ENCODE measurements around the gene TMTC1.

The TMTC1 gene

DNA sequence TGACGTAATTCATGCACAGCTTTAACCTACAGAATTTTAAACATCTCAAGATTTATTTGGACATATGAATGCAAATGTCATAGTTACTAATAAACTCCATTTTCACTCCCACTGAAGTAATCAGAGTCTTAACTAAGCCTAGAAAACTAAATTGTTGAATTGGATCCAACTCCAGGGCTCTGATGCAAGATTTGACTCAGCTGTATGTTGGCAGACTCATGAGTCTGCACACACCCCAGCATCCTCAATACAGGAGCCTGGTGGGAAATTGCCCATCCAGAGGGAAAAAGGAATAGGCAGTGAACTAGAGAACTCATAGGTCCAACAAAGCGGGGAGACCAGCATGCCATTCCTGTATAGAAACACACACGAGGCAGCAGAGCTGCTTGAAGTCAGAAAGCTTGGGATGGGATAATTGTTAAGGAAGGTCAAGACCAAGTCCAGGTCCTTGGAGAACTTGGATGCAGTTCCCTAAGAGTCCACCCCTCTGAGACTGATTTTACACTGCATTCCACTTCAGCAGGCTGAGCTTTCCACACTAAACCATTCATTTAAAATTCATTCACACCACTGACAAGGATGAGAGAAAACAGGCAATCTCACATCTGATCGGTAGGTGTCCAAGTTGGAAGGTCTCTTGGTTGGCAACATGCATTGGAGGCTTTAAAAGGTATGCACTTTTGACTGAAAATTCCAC, 14.4 kb downstream of the TMTC1 start:
- Histone ChIP-seq H2BK12ac (ENCODE audit: low read length in 2 of 2) (no peak overlapping the region), H4K91ac (ENCODE audit: low read length) (no peak overlapping the region), H3K27ac (ENCODE audit: low read length, poor library complexity, severe bottlenecking) (no peak overlapping the region), H3K18ac (ENCODE audit: low read depth in 1 of 2, low read length in 2 of 2) (no peak overlapping the region), H3K14ac (ENCODE audit: low read length in 2 of 2) (no peak overlapping the region), H3K27me3 (ENCODE audit: control insufficient read depth in 1 of 2, insufficient read depth in 1 of 2, low read length in 2 of 2) (no peaks in the 10 kb centered on the region), H2AK5ac (ENCODE audit: low read length, severe bottlenecking) (no peak overlapping the region), H3K9me3 (ENCODE audit: control insufficient read depth, low read length) (no peaks in the 10 kb centered on the region), H2AFZ (ENCODE audit: low read depth, low read length) (no peak overlapping the region), H3K4me1 (ENCODE audit: control insufficient read depth, insufficient read depth, low read depth, low read length) (no peaks in the 10 kb centered on the region), H2BK5ac (ENCODE audit: low read depth, low read length, poor library complexity, severe bottlenecking) (no peak overlapping the region), H3K79me1 (replicated peaks; ENCODE audit: low read length, poor library complexity, severe bottlenecking) (no peaks in the 10 kb centered on the region), H4K8ac (ENCODE audit: low read length) (no peak overlapping the region), H3K23ac (ENCODE audit: low read length in 2 of 2) (no peak overlapping the region), H2BK15ac (ENCODE audit: low read depth, poor library complexity, severe bottlenecking) (no peak overlapping the region), H2BK120ac (ENCODE audit: low read depth, low read length) (no peak overlapping the region), H3K4me3 (ENCODE audit: insufficient read depth in 1 of 2, low read depth in 1 of 2, low read length in 2 of 2) (no peak overlapping the region), H3K4me2 (ENCODE audit: low read length, poor library complexity, severe bottlenecking) (no peak overlapping the region), H3K9ac (ENCODE audit: low read length) (peak overlapping the region; percentile 3), H3K4ac (ENCODE audit: low read depth in 1 of 2, low read length in 2 of 2) (no peak overlapping the region), H3K36me3 (ENCODE audit: control insufficient read depth in 1 of 2, insufficient read depth in 2 of 2, low read depth in 1 of 2, low read length in 2 of 2) (peaks cover 0 to 12% of the 10 kb centered on the region in 2 experiments)
- DNase-seq: peak; percentile 74
- WGBS: 97% methylated on average over 3 of the region's 4 CpGs

DNA sequence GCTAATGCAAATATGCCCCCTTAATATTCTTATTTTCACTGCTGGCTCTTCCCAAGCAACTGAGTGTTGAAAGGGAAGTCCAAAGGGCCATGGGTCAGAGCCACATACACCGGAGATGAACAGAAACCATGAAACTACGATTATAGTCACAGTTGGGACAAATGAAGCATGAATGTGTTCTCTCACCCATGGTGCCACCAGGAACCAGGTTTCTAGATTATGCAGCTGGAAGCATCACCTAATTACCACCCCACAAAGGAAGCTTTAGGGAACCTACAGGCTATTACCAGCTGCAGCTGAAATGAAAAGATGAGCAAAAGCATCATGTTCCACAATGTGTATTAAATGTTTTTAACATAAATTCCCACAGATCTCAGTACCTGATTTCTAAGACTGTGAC, 15.4 kb downstream of the TMTC1 start:
- H3K4ac ChIP-seq (ENCODE audit: low read depth in 1 of 2, low read length in 2 of 2): no peak overlapping the region
- H2AK5ac ChIP-seq (ENCODE audit: low read length, severe bottlenecking): no peak overlapping the region
- H3K4me3 ChIP-seq (ENCODE audit: insufficient read depth in 1 of 2, low read depth in 1 of 2, low read length in 2 of 2): no peak overlapping the region
- no peak overlapping the region for H3K23ac ChIP-seq (ENCODE audit: low read length in 2 of 2)
- H2BK15ac ChIP-seq (ENCODE audit: low read depth, poor library complexity, severe bottlenecking): no peak overlapping the region
- no peaks in the 10 kb centered on the region for H3K9me3 ChIP-seq (ENCODE audit: control insufficient read depth, low read length)
- H3K18ac ChIP-seq (ENCODE audit: low read depth in 1 of 2, low read length in 2 of 2): no peak overlapping the region
- no peaks in the 10 kb centered on the region for H3K4me1 ChIP-seq (ENCODE audit: control insufficient read depth, insufficient read depth, low read depth, low read length)
- DNase-seq: no peak
- 48% methylated on average over 2 of the region's 2 CpGs for WGBS
- no peak overlapping the region for H4K91ac ChIP-seq (ENCODE audit: low read length)
- H3K27me3 ChIP-seq (ENCODE audit: control insufficient read depth in 1 of 2, insufficient read depth in 1 of 2, low read length in 2 of 2): no peaks in the 10 kb centered on the region
- no peak overlapping the region for H2AFZ ChIP-seq (ENCODE audit: low read depth, low read length)
- H3K4me2 ChIP-seq (ENCODE audit: low read length, poor library complexity, severe bottlenecking): no peak overlapping the region
- H2BK120ac ChIP-seq (ENCODE audit: low read depth, low read length): no peak overlapping the region
- peak overlapping the region; percentile 3 for H3K9ac ChIP-seq (ENCODE audit: low read length)
- H3K79me1 ChIP-seq (replicated peaks; ENCODE audit: low read length, poor library complexity, severe bottlenecking): no peaks in the 10 kb centered on the region
- H2BK5ac ChIP-seq (ENCODE audit: low read depth, low read length, poor library complexity, severe bottlenecking): no peak overlapping the region
- no peak overlapping the region for H3K14ac ChIP-seq (ENCODE audit: low read length in 2 of 2)
- no peak overlapping the region for H3K27ac ChIP-seq (ENCODE audit: low read length, poor library complexity, severe bottlenecking)
- no peak overlapping the region for H4K8ac ChIP-seq (ENCODE audit: low read length)
- H3K36me3 ChIP-seq (ENCODE audit: control insufficient read depth in 1 of 2, insufficient read depth in 2 of 2, low read depth in 1 of 2, low read length in 2 of 2): peaks cover 0 to 19% of the 10 kb centered on the region in 2 experiments
- no peak overlapping the region for H2BK12ac ChIP-seq (ENCODE audit: low read length in 2 of 2)

DNA sequence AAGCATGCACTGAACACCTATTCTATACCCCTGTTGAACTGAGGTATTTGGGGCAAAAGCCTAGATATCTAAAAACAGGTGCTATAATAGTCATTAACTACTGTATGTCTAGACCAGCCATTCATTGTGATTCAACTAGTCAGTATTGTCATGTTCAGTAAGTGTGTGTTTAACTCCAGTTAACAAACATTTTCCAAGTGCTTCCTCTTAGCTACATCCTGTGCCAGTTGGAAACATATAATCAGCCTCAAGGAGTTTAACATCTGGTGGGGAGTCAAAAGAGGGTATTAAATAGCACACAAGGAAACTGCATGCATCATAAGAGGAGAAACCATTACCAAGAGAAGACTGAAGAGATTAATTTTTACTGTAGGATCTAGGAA, 20.4 kb downstream of the TMTC1 start:
- Histone ChIP-seq H3K27ac (ENCODE audit: low read length, poor library complexity, severe bottlenecking) (no peak overlapping the region), H2AK5ac (ENCODE audit: low read length, severe bottlenecking) (no peak overlapping the region), H3K4me3 (ENCODE audit: insufficient read depth in 1 of 2, low read depth in 1 of 2, low read length in 2 of 2) (no peak overlapping the region), H3K79me1 (replicated peaks; ENCODE audit: low read length, poor library complexity, severe bottlenecking) (no peaks in the 10 kb centered on the region), H2BK15ac (ENCODE audit: low read depth, poor library complexity, severe bottlenecking) (no peak overlapping the region), H2AFZ (ENCODE audit: low read depth, low read length) (no peak overlapping the region), H3K27me3 (ENCODE audit: control insufficient read depth in 1 of 2, insufficient read depth in 1 of 2, low read length in 2 of 2) (no peaks in the 10 kb centered on the region), H3K9me3 (ENCODE audit: control insufficient read depth, low read length) (no peaks in the 10 kb centered on the region), H3K9ac (ENCODE audit: low read length) (no peak overlapping the region), H2BK5ac (ENCODE audit: low read depth, low read length, poor library complexity, severe bottlenecking) (no peak overlapping the region), H4K8ac (ENCODE audit: low read length) (no peak overlapping the region), H3K4ac (ENCODE audit: low read depth in 1 of 2, low read length in 2 of 2) (no peak overlapping the region), H4K91ac (ENCODE audit: low read length) (no peak overlapping the region), H2BK12ac (ENCODE audit: low read length in 2 of 2) (no peak overlapping the region), H2BK120ac (ENCODE audit: low read depth, low read length) (no peak overlapping the region), H3K36me3 (ENCODE audit: control insufficient read depth in 1 of 2, insufficient read depth in 2 of 2, low read depth in 1 of 2, low read length in 2 of 2) (peaks cover 0 to 44% of the 10 kb centered on the region in 2 experiments), H3K4me2 (ENCODE audit: low read length, poor library complexity, severe bottlenecking) (no peak overlapping the region), H3K23ac (ENCODE audit: low read length in 2 of 2) (no peak overlapping the region), H3K18ac (ENCODE audit: low read depth in 1 of 2, low read length in 2 of 2) (no peak overlapping the region), H3K14ac (ENCODE audit: low read length in 2 of 2) (no peak overlapping the region), H3K4me1 (ENCODE audit: control insufficient read depth, insufficient read depth, low read depth, low read length) (no peaks in the 10 kb centered on the region)
- DNase-seq: peak; percentile 6

DNA sequence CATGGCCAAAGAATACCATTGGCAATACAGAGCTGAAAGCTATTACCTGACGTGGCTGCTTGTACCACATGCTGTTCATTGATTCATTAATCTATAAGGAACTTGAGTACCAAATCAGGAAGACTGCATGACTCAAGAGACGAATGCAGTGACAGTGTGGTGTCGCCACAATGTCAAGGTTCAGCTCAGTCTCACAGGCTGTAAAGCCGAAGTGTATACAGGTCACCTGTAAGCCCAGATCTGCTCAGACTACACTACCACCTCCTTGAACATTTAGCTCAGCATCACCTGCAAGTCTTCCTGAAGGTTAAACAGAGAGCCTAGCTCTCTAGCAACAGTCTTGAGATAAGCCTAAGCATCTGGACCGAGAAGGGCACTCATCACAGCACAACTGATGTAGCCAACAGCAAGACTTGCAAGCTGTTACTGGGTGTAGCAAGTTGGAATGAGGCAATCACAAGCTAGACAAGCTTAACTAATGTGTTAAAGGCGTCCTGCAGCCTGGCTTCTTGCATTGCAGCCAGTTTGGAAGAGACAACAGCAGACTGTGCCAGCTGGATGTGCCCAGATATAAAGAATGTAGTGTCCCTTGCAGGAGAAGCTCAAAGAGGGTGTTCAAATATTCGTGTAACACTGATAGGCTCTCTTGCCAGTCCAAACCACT, 21.0 kb downstream of the TMTC1 start:
- no peak overlapping the region for H4K91ac ChIP-seq (ENCODE audit: low read length)
- H3K4me1 ChIP-seq (ENCODE audit: control insufficient read depth, insufficient read depth, low read depth, low read length): no peaks in the 10 kb centered on the region
- H2AK5ac ChIP-seq (ENCODE audit: low read length, severe bottlenecking): no peak overlapping the region
- no peak for DNase-seq
- no peak overlapping the region for H2BK120ac ChIP-seq (ENCODE audit: low read depth, low read length)
- no peak overlapping the region for H2AFZ ChIP-seq (ENCODE audit: low read depth, low read length)
- H3K18ac ChIP-seq (ENCODE audit: low read depth in 1 of 2, low read length in 2 of 2): peak overlapping the region in 1 of 2 experiments; percentile 4
- no peak overlapping the region for H2BK12ac ChIP-seq (ENCODE audit: low read length in 2 of 2)
- H4K8ac ChIP-seq (ENCODE audit: low read length): no peak overlapping the region
- H3K4me3 ChIP-seq (ENCODE audit: insufficient read depth in 1 of 2, low read depth in 1 of 2, low read length in 2 of 2): no peak overlapping the region
- H3K23ac ChIP-seq (ENCODE audit: low read length in 2 of 2): peak overlapping the region in 1 of 2 experiments; percentile 64
- no peak overlapping the region for H3K4ac ChIP-seq (ENCODE audit: low read depth in 1 of 2, low read length in 2 of 2)
- no peak overlapping the region for H2BK15ac ChIP-seq (ENCODE audit: low read depth, poor library complexity, severe bottlenecking)
- H3K27ac ChIP-seq (ENCODE audit: low read length, poor library complexity, severe bottlenecking): no peak overlapping the region
- H3K27me3 ChIP-seq (ENCODE audit: control insufficient read depth in 1 of 2, insufficient read depth in 1 of 2, low read length in 2 of 2): no peaks in the 10 kb centered on the region
- no peak overlapping the region for H3K9ac ChIP-seq (ENCODE audit: low read length)
- H3K79me1 ChIP-seq (replicated peaks; ENCODE audit: low read length, poor library complexity, severe bottlenecking): no peaks in the 10 kb centered on the region
- H3K14ac ChIP-seq (ENCODE audit: low read length in 2 of 2): no peak overlapping the region
- H2BK5ac ChIP-seq (ENCODE audit: low read depth, low read length, poor library complexity, severe bottlenecking): no peak overlapping the region
- no peak overlapping the region for H3K4me2 ChIP-seq (ENCODE audit: low read length, poor library complexity, severe bottlenecking)
- 95% methylated on average over 6 of the region's 7 CpGs for WGBS
- H3K9me3 ChIP-seq (ENCODE audit: control insufficient read depth, low read length): no peaks in the 10 kb centered on the region
- peaks cover 0 to 49% of the 10 kb centered on the region in 2 experiments for H3K36me3 ChIP-seq (ENCODE audit: control insufficient read depth in 1 of 2, insufficient read depth in 2 of 2, low read depth in 1 of 2, low read length in 2 of 2)

Measured in mesenchymal stem cell (in vitro differentiated cells and primary cell).